ENCODE data around the gene CEP19.

Gene CEP19

GRCh38 chr3:196711838-196712513 is at the start of gene CEP19, which contains the start of gene PIGX (continued):
- TF ChIP-seq ZBTB1 (tag by site-specific recombination; IDR thresholded peaks at IDR 0.05) (no peak), ZNF521 (tag by site-specific recombination; IDR thresholded peaks at IDR 0.05) (no peak), ZFP41 (tag by site-specific recombination; IDR thresholded peaks at IDR 0.05; ENCODE audit: borderline replicate concordance) (no peak), BCL6B (tag by site-specific recombination; IDR thresholded peaks at IDR 0.05) (no peak), ZNF623 (tag by site-specific recombination; IDR thresholded peaks at IDR 0.05) (no peak), ZNF624 (tag by site-specific recombination; IDR thresholded peaks at IDR 0.05) (no peak), ZNF292 (tag by site-specific recombination; IDR thresholded peaks at IDR 0.05; ENCODE audit: borderline replicate concordance, low read depth) (no peak), ZNF311 (tag by site-specific recombination; IDR thresholded peaks at IDR 0.05; ENCODE audit: borderline replicate concordance) (no peak), ELK4 (IDR thresholded peaks at IDR 0.05; ENCODE audit: borderline replicate concordance, low read depth, low read length) (no peak), PRDM1 (tag by site-specific recombination; IDR thresholded peaks at IDR 0.05) (no peak), ZNF174 (tag by site-specific recombination; IDR thresholded peaks at IDR 0.05) (no peak), OSR2 (tag by site-specific recombination; IDR thresholded peaks at IDR 0.05) (no peak), ZNF146 (tag by site-specific recombination; IDR thresholded peaks at IDR 0.05) (no peak), KLF8 (tag by site-specific recombination; IDR thresholded peaks at IDR 0.05) (no peak; the same call in 1 of the 2 replicates), ZNF132 (tag by site-specific recombination; IDR thresholded peaks at IDR 0.05; ENCODE audit: borderline replicate concordance) (no peak), ZNF639 (tag by site-specific recombination; IDR thresholded peaks at IDR 0.05) (no peak), ZNF791 (tag by site-specific recombination; IDR thresholded peaks at IDR 0.05) (no peak), ZNF629 (tag by site-specific recombination; IDR thresholded peaks at IDR 0.05) (no peak), ZNF707 (tag by site-specific recombination; IDR thresholded peaks at IDR 0.05) (no peak), ZNF626 (tag by site-specific recombination; IDR thresholded peaks at IDR 0.05) (no peak), ZNF23 (tag by site-specific recombination; IDR thresholded peaks at IDR 0.05; ENCODE audit: borderline replicate concordance) (no peak), ZNF426 (tag by site-specific recombination; IDR thresholded peaks at IDR 0.05) (no peak), ZBTB20 (tag by site-specific recombination; IDR thresholded peaks at IDR 0.05) (no peak), WT1 (tag by site-specific recombination; IDR thresholded peaks at IDR 0.05) (no peak)
- TF ChIP-seq, protein P1, sequence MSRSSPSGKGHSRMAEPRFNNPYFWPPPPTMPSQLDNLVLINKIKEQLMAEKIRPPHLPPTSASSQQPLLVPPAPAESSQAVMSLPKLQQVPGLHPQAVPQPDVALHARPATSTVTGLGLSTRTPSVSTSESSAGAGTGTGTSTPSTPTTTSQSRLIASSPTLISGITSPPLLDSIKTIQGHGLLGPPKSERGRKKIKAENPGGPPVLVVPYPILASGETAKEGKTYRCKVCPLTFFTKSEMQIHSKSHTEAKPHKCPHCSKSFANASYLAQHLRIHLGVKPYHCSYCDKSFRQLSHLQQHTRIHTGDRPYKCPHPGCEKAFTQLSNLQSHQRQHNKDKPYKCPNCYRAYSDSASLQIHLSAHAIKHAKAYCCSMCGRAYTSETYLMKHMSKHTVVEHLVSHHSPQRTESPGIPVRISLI (tag by site-specific recombination; IDR thresholded peaks at IDR 0.05), result no peak
- TF ChIP-seq, protein P2, sequence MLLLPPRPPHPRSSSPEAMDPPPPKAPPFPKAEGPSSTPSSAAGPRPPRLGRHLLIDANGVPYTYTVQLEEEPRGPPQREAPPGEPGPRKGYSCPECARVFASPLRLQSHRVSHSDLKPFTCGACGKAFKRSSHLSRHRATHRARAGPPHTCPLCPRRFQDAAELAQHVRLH (tag by site-specific recombination; IDR thresholded peaks at IDR 0.05), result no peak
- TF ChIP-seq, protein P3, sequence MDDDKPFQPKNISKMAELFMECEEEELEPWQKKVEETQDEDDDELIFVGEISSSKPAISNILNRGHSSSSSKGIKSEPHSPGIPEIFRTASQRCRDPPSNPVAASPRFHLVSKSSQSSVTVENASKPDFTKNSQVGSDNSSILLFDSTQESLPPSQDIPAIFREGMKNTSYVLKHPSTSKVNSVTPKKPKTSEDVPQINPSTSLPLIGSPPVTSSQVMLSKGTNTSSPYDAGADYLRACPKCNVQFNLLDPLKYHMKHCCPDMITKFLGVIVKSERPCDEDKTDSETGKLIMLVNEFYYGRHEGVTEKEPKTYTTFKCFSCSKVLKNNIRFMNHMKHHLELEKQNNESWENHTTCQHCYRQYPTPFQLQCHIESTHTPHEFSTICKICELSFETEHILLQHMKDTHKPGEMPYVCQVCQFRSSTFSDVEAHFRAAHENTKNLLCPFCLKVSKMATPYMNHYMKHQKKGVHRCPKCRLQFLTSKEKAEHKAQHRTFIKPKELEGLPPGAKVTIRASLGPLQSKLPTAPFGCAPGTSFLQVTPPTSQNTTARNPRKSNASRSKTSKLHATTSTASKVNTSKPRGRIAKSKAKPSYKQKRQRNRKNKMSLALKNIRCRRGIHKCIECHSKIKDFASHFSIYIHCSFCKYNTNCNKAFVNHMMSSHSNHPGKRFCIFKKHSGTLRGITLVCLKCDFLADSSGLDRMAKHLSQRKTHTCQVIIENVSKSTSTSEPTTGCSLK (tag by site-specific recombination; IDR thresholded peaks at IDR 0.05), result no peak
- TF ChIP-seq, protein P4, sequence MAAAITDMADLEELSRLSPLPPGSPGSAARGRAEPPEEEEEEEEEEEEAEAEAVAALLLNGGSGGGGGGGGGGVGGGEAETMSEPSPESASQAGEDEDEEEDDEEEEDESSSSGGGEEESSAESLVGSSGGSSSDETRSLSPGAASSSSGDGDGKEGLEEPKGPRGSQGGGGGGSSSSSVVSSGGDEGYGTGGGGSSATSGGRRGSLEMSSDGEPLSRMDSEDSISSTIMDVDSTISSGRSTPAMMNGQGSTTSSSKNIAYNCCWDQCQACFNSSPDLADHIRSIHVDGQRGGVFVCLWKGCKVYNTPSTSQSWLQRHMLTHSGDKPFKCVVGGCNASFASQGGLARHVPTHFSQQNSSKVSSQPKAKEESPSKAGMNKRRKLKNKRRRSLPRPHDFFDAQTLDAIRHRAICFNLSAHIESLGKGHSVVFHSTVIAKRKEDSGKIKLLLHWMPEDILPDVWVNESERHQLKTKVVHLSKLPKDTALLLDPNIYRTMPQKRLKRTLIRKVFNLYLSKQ (tag by site-specific recombination; IDR thresholded peaks at IDR 0.05; ENCODE audit: borderline replicate concordance), result no peak
- TF ChIP-seq, protein P5, sequence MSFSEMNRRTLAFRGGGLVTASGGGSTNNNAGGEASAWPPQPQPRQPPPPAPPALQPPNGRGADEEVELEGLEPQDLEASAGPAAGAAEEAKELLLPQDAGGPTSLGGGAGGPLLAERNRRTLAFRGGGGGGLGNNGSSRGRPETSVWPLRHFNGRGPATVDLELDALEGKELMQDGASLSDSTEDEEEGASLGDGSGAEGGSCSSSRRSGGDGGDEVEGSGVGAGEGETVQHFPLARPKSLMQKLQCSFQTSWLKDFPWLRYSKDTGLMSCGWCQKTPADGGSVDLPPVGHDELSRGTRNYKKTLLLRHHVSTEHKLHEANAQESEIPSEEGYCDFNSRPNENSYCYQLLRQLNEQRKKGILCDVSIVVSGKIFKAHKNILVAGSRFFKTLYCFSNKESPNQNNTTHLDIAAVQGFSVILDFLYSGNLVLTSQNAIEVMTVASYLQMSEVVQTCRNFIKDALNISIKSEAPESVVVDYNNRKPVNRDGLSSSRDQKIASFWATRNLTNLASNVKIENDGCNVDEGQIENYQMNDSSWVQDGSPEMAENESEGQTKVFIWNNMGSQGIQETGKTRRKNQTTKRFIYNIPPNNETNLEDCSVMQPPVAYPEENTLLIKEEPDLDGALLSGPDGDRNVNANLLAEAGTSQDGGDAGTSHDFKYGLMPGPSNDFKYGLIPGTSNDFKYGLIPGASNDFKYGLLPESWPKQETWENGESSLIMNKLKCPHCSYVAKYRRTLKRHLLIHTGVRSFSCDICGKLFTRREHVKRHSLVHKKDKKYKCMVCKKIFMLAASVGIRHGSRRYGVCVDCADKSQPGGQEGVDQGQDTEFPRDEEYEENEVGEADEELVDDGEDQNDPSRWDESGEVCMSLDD (tag by site-specific recombination; IDR thresholded peaks at IDR 0.05), result no peak

Measured in HEK293 (cell line).